Epithelial cell of proximal tubule (primary cell): Measurements from ENCODE around the gene PCYT1A. TPM values are rescaled to one million over a fixed set of nuclear protein-coding genes. Genes with fewer than 3 reads are reported as not detected.
A peak's percentile ranks its signal among the peaks of the same experiment; 100 is the strongest.
"Not testable (repeated sequence)": the region's sequence is repeated elsewhere in the genome, so short reads cannot be mapped to it uniquely, and the experiment has no call there.

Experiments used
- DNase-seq: peaks from one replicate; pipeline ENCODE4 v3.0.0-alpha.2; 2011; ENCODE audit warnings: low read depth
- H3K4me3 ChIP-seq: 2 replicates; pipeline ENCODE4 v1.5.1; 2011; ENCODE audit warnings: low read depth, mild to moderate bottlenecking, low read length
- CTCF ChIP-seq: conservative IDR thresholded peaks from 2 replicates; pipeline ENCODE4 v1.5.1; 2012; ENCODE audit warnings: low read depth, mild to moderate bottlenecking, low read length
- total RNA-seq: library from RNA; depleted of rRNA; stranded (reverse); fragments of >200 nt; gene quantifications from 2 replicates; pipeline ENCODE4 v1.2.3, GENCODE V29; 2015

PCYT1A gene
- total RNA-seq, 1 donor from 2014 or later, result 21.6 TPM

GRCh38 chr3:196326936-196327335 lies 39.4 kb upstream of the PCYT1A start:
- TF ChIP-seq CTCF, result no peak
- H3K4me3 ChIP-seq, result no peak overlapping the region
- no peak for DNase-seq

- no peak for TF ChIP-seq CTCF
- DNase-seq, result no peak
- H3K4me3 ChIP-seq, result no peak overlapping the region
Measured at GRCh38 chr3:196323691-196324090, 36.2 kb upstream of the PCYT1A start.

GRCh38 chr3:196323016-196323415 lies 35.5 kb upstream of the PCYT1A start:
- no peak overlapping the region for H3K4me3 ChIP-seq
- DNase-seq, result no peak
- no peak for TF ChIP-seq CTCF

GRCh38 chr3:196321162-196321561 lies 33.6 kb upstream of the PCYT1A start:
- DNase-seq, result no peak
- H3K4me3 ChIP-seq, result no peak overlapping the region
- TF ChIP-seq CTCF, result no peak

- DNase-seq, result no peak
- no peak for TF ChIP-seq CTCF
- H3K4me3 ChIP-seq, result no peak overlapping the region
Measured at GRCh38 chr3:196320137-196320536, 32.6 kb upstream of the PCYT1A start.

- TF ChIP-seq CTCF, result no peak
- no peak for DNase-seq
- H3K4me3 ChIP-seq, result peak within 1 kb of the TSS; percentile 86
Measured at GRCh38 chr3:196317687-196318467, 30.4 kb upstream of the PCYT1A start, which contains the start of gene DYNLT2B. Gene DYNLT2B (minus strand): TSS chr3:196318240. CDS start chr3:196318152, 88 bp downstream.

- peak overlapping the region; percentile 86 for H3K4me3 ChIP-seq
- not testable (repeated sequence) for DNase-seq
Measured at GRCh38 chr3:196316799-196317686, 29.5 kb upstream of the PCYT1A start.
